PC-9 (cell line): Measurements from ENCODE around the gene TEX261.

ENCODE experiments used
- EZH2 ChIP-seq: fragments of 200-600 bp; sonication (generic); IDR thresholded peaks from 2 replicates; pipeline ENCODE4 v1.8.0; 2017; ENCODE audit warnings: antibody characterized with exemption, low read depth
- TF ChIP-seq, protein P1 (sequence below): fragments of 200-600 bp; sonication (generic); conservative IDR thresholded peaks from 2 replicates; pipeline ENCODE4 v1.6.1; 2017; ENCODE audit warnings: mixed run types, antibody characterized with exemption, mild to moderate bottlenecking, moderate library complexity

DNA sequence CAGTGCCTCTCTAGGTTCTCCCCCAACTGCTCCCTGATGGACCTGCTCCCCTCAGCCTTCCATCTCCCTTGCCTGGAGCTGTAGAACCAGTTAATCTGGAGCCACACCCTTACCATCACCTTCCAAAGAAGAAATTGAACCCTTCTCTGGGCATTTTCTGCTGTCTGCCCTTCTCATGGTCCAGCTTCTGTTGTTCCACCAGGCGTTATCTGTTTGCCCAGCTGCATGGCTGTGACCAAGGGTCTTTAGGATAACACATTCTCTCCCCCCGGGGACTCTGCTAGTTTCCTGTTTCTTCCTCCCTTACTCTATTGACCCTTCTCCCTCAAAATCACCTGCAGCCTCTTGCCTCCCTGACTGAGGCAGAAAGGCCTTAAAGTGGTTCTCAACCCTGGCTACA lies 19.4 kb downstream of the TEX261 start:
- TF ChIP-seq, protein P1, sequence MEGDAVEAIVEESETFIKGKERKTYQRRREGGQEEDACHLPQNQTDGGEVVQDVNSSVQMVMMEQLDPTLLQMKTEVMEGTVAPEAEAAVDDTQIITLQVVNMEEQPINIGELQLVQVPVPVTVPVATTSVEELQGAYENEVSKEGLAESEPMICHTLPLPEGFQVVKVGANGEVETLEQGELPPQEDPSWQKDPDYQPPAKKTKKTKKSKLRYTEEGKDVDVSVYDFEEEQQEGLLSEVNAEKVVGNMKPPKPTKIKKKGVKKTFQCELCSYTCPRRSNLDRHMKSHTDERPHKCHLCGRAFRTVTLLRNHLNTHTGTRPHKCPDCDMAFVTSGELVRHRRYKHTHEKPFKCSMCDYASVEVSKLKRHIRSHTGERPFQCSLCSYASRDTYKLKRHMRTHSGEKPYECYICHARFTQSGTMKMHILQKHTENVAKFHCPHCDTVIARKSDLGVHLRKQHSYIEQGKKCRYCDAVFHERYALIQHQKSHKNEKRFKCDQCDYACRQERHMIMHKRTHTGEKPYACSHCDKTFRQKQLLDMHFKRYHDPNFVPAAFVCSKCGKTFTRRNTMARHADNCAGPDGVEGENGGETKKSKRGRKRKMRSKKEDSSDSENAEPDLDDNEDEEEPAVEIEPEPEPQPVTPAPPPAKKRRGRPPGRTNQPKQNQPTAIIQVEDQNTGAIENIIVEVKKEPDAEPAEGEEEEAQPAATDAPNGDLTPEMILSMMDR, result no peak
- no peak for TF ChIP-seq EZH2
